Left kidney (tissue), 2 donors: Measurements from ENCODE around the gene TENM4. TPM values are rescaled to one million over a fixed set of nuclear protein-coding genes. Genes with fewer than 3 reads are reported as not detected.
"Not testable (repeated sequence)": the region's sequence is repeated elsewhere in the genome, so short reads cannot be mapped to it uniquely, and the experiment has no call there.

Source experiments
- DNase-seq: peaks from one replicate; pipeline ENCODE4 v3.0.0-alpha.2; 2013
- polyA plus RNA-seq: library from polyadenylated mRNA; unstranded; fragments of 120-200 nt; gene quantifications from one replicate; pipeline ENCODE4 v1.2.1, GENCODE V29; 2013; ENCODE audit not compliant: insufficient read length

TENM4 gene
- polyA plus RNA-seq, 1 donor, result 24.5 TPM

GRCh38 chr11:78845496-78845895 is 595.3 kb downstream of the TENM4 start:
- no peak for DNase-seq

- DNase-seq, result no peak
Observed at GRCh38 chr11:78841456-78842060, 599.3 kb downstream of the TENM4 start.

GRCh38 chr11:78840623-78841022 is 600.2 kb downstream of the TENM4 start:
- DNase-seq, result no peak

GRCh38 chr11:78840200-78840599 is 600.6 kb downstream of the TENM4 start:
- DNase-seq, result no peak

DNA sequence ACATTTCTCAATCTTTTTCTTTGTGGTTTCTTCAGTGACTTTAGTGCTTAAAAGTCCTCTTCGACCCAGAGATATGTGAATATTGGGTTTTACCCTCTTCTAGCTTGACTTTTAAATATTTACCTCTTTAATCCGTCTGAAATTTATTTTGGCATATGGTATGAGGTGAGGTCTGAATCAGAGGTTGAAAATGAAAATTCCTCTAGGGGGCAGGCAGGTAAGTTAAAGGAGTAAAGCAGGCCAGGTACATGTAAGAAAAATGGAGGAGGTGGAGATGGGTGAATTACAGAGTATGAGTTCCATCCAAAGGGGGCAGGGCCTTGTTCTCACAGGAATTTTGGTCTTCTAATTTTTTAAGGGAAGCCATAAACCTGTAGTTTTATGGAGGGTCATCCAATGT is 602.4 kb downstream of the TENM4 start:
- DNase-seq, result no peak

GRCh38 chr11:78835646-78836045 is 605.2 kb downstream of the TENM4 start:
- DNase-seq, result no peak

DNA sequence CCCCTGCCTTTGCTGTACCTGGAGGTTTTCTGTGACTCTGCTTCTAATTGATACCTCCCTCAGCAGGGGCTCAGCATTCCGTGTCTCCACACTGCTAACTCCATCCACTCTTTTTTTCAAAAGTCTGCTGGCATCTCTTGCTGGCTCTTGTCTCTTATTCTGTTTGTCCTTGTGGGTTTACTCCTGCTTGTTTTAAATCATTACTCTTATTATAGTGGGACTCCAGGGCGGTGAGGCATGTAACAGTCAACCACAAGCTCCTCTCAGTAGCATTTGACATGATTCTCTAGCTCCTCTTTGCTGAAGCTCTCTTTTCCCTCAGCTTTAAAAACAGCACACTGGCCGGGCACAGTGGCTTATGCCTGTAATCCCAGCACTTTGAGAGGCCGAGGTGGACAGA is 605.9 kb downstream of the TENM4 start:
- no peak for DNase-seq

DNA sequence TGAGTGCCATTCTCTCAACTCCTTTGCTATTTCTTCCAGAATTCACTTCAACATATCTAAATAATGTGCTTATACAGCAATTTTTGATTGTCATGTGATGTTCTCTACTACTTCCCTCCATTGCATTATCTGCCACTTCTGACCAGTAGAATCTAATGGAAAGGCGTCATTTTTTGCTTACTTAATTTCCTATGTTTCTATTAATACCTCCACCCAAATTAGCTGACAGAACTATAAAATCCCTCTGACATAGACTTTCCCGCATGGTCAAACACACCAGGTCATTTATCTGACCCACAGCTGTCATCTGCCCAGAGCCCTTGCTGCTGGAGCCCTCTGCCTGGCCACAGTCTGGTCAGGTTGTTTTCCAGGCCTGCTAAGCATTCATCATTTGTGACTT is 607.6 kb downstream of the TENM4 start:
- DNase-seq, result no peak

GRCh38 chr11:78832226-78832947 is 608.4 kb downstream of the TENM4 start:
- DNase-seq, result no peak

GRCh38 chr11:78831571-78831970 is 609.3 kb downstream of the TENM4 start:
- DNase-seq, result no peak

GRCh38 chr11:78830277-78830819 is 610.5 kb downstream of the TENM4 start:
- no peak for DNase-seq

GRCh38 chr11:78829146-78829545 is 611.7 kb downstream of the TENM4 start:
- DNase-seq, result no peak

- DNase-seq, result no peak
Observed at GRCh38 chr11:78828676-78829075, 612.2 kb downstream of the TENM4 start.

DNA sequence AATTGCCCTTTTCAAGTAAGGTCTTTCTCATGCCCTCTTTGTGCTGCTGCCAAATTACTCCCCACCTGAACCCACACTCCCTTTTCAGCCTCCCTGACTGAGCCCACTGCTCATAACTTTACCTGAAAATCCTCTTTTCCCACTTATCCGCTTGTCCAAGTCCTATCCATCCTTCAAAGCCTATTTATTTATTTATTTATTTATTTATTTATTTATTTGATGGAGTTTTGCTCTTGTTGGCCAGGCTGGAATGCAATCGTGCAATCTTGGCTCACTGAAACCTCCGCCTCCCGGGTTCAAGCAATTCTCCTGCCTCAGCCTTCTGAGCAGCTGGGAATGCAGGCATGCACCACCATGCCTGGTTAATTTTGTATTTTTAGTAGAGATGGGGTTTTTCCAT is 613.5 kb downstream of the TENM4 start:
- DNase-seq, result not testable (repeated sequence)

- no peak for DNase-seq
Observed at GRCh38 chr11:78825591-78826020, 615.2 kb downstream of the TENM4 start.

- no peak for DNase-seq
Observed at GRCh38 chr11:78823588-78823987, 617.2 kb downstream of the TENM4 start.

DNA sequence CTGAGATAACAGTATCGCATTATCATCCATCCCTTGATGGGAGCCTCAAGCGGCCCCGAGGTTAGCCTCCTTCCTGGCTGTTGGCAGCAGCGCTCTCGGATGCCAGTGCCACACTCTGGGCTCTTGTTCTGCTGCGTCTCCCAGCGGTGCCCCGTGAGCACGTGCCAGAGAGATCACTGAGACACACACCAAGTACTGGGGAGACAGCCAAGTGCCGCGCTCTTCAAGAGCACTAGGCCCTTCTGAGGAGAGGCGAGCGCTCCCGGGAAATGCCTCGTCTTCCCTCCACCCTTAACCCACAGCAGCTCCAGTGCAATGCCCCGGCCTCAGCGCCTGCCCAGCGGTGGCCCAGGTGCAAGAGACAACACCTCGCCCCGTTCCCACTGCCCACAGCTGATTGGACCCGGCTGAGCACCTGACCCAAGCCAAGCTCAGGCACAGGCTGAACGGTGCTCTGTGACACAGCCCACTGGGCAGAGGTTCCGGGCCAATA is 617.9 kb downstream of the TENM4 start:
- DNase-seq, result no peak

DNA sequence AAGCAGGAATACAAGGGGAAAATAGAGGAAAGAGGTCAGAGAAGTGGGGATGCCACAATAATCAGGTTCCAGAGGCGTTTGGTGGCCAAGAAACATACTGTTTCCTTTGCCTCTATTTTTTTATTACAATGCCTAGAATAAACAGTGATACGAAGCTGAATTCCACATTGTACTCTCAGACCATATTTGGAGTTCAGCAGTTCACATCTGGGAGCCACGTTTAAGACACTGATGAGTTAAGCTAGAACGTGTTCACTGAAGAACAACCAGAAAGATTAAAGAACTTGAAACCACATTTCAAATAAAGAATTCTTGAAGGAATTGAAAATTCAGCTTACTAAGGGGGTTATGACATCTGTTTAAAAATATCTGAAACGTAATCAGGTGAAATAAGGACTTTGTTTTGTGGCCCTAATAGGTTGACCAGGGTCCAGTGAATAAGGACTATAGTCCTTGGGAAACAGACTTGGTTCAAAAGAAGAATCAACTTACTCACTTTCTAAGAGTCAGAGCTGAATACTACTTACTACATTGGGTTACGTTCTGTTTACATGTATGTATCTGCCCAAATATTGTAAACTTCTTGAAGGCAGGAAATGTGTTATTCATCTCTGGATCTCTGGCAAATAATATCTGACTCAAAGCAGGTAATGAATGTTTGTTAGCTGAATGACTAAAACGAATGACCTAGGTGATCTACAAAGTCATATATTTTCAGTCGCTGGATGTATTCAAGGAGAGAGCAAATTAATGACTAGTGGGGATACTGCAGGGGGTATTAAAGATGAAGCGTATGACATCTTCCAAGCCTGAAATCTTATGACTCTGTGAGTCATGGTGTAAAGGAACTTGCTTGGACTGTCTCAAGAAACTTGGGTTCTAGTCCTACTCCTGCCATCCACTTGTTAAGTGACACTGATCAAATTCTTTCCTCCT is 619.2 kb downstream of the TENM4 start:
- no peak for DNase-seq

- DNase-seq, result no peak
Observed at GRCh38 chr11:78820741-78821140, 620.1 kb downstream of the TENM4 start.

GRCh38 chr11:78818201-78818600 is 622.6 kb downstream of the TENM4 start:
- DNase-seq, result no peak

DNA sequence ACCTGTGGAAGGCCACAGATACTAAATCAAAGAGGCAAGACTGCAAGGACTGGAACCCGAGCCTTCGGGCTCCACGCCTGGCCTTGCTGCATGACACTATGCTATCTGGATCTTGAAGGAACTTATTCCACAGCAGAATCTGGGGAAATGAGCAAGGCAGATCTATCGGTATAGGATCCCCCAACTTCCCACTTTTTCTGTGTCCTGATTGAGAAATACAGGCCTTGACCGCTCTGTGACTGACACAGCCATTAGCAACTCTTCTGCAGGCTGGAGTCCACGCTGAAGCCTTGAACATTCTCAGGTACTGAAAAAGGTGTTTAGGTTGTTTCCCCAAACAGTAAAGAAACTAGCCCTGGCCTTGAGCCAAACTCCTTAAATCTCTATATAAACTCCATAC is 625.0 kb downstream of the TENM4 start:
- DNase-seq, result no peak

GRCh38 chr11:78812513-78813293 is 628.1 kb downstream of the TENM4 start:
- DNase-seq, result no peak
